ENCODE results near the gene ACIN1. TPM values are rescaled to one million over a fixed set of nuclear protein-coding genes. Genes with fewer than 3 reads are reported as not detected.

Gene ACIN1
- total and polyA plus RNA-seq, 2 of the 8 experiments (the other 6 are each of a cell fraction or from before 2014, with no cell fraction given) = 132 to 233 TPM

GRCh38 chr14:23066368-23066767 lies 28.6 kb downstream of the ACIN1 start (continued):
- TF ChIP-seq, protein P1, sequence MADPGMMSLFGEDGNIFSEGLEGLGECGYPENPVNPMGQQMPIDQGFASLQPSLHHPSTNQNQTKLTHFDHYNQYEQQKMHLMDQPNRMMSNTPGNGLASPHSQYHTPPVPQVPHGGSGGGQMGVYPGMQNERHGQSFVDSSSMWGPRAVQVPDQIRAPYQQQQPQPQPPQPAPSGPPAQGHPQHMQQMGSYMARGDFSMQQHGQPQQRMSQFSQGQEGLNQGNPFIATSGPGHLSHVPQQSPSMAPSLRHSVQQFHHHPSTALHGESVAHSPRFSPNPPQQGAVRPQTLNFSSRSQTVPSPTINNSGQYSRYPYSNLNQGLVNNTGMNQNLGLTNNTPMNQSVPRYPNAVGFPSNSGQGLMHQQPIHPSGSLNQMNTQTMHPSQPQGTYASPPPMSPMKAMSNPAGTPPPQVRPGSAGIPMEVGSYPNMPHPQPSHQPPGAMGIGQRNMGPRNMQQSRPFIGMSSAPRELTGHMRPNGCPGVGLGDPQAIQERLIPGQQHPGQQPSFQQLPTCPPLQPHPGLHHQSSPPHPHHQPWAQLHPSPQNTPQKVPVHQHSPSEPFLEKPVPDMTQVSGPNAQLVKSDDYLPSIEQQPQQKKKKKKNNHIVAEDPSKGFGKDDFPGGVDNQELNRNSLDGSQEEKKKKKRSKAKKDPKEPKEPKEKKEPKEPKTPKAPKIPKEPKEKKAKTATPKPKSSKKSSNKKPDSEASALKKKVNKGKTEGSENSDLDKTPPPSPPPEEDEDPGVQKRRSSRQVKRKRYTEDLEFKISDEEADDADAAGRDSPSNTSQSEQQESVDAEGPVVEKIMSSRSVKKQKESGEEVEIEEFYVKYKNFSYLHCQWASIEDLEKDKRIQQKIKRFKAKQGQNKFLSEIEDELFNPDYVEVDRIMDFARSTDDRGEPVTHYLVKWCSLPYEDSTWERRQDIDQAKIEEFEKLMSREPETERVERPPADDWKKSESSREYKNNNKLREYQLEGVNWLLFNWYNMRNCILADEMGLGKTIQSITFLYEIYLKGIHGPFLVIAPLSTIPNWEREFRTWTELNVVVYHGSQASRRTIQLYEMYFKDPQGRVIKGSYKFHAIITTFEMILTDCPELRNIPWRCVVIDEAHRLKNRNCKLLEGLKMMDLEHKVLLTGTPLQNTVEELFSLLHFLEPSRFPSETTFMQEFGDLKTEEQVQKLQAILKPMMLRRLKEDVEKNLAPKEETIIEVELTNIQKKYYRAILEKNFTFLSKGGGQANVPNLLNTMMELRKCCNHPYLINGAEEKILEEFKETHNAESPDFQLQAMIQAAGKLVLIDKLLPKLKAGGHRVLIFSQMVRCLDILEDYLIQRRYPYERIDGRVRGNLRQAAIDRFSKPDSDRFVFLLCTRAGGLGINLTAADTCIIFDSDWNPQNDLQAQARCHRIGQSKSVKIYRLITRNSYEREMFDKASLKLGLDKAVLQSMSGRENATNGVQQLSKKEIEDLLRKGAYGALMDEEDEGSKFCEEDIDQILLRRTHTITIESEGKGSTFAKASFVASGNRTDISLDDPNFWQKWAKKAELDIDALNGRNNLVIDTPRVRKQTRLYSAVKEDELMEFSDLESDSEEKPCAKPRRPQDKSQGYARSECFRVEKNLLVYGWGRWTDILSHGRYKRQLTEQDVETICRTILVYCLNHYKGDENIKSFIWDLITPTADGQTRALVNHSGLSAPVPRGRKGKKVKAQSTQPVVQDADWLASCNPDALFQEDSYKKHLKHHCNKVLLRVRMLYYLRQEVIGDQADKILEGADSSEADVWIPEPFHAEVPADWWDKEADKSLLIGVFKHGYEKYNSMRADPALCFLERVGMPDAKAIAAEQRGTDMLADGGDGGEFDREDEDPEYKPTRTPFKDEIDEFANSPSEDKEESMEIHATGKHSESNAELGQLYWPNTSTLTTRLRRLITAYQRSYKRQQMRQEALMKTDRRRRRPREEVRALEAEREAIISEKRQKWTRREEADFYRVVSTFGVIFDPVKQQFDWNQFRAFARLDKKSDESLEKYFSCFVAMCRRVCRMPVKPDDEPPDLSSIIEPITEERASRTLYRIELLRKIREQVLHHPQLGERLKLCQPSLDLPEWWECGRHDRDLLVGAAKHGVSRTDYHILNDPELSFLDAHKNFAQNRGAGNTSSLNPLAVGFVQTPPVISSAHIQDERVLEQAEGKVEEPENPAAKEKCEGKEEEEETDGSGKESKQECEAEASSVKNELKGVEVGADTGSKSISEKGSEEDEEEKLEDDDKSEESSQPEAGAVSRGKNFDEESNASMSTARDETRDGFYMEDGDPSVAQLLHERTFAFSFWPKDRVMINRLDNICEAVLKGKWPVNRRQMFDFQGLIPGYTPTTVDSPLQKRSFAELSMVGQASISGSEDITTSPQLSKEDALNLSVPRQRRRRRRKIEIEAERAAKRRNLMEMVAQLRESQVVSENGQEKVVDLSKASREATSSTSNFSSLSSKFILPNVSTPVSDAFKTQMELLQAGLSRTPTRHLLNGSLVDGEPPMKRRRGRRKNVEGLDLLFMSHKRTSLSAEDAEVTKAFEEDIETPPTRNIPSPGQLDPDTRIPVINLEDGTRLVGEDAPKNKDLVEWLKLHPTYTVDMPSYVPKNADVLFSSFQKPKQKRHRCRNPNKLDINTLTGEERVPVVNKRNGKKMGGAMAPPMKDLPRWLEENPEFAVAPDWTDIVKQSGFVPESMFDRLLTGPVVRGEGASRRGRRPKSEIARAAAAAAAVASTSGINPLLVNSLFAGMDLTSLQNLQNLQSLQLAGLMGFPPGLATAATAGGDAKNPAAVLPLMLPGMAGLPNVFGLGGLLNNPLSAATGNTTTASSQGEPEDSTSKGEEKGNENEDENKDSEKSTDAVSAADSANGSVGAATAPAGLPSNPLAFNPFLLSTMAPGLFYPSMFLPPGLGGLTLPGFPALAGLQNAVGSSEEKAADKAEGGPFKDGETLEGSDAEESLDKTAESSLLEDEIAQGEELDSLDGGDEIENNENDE (IDR thresholded peaks at IDR 0.05; ENCODE audit: insufficient replicate concordance, low read length) = no peak
